NCI-H524 treated with DMSO at 0.1 percent for 48 hours (cell line): Measurements from ENCODE around the gene NUP85.
"Not testable (repeated sequence)": the region's sequence is repeated elsewhere in the genome, so short reads cannot be mapped to it uniquely, and the experiment has no call there.

Experiments used
- DNase-seq: peaks from one replicate; lab custom pipeline; 2025; lab: John Stamatoyannopoulos, UW

NUP85 gene

DNA sequence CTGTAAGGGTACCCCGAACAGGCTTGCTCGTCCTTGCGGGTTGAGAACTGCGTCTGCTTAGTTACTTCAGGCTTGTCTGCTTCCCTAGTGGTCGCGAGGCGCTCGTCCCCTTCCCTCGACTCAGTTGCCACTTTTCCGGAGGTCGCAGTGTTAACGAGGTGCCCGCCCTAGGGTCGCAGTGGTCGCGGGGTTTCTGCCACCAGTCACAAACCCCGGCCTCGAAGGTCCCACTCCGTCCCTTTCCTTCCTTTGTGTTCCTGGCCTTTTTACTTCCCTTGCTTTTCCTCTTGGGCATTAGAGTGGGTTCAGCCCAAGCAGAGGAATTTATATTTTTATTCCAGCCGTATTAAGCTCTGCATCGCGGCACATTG, 299 bp downstream of the NUP85 start:
- DNase-seq: no peak

DNA sequence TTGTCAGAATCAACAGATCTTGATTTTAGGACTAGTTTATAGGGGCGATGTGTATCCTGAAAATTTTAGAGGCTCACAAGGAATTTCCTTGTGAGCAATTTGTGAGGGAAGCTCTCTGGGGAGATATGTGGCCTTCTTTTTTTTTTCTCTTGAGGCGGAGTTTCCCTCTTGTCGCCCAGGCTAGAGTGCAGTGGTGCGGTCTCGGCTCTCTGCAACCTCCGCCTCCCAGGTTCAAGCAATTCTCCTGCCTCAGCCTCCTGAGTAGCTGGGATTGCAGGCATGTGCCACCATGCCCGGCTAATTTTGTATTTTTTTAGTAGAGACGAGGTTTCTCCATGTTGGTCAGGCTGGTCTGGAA, 1.6 kb downstream of the NUP85 start:
- DNase-seq: not testable (repeated sequence)

- DNase-seq: no peak
Measured at GRCh38 chr17:75207760-75208159, 2.3 kb downstream of the NUP85 start.

DNA sequence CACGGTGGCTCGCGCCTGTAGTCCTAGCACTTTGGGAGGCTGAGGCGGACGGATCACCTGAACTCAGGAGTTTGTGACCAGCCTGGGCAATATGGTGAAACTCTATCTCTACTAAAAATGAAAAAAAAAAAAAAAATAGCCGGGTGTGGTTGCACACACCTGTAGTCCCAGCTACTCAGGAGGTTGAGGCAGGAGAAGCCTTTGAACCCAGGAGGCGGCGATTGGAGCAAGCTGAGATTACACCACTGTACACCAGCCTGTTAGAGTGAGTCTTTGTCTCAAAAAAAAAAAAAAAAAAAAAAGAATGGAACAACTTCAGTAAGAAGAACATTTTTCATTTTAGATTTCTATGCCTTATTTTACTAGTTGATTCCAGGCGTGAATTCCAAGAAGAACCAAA, 2.7 kb downstream of the NUP85 start:
- no peak for DNase-seq

GRCh38 chr17:75209061-75209460, 3.6 kb downstream of the NUP85 start:
- DNase-seq: no peak

DNA sequence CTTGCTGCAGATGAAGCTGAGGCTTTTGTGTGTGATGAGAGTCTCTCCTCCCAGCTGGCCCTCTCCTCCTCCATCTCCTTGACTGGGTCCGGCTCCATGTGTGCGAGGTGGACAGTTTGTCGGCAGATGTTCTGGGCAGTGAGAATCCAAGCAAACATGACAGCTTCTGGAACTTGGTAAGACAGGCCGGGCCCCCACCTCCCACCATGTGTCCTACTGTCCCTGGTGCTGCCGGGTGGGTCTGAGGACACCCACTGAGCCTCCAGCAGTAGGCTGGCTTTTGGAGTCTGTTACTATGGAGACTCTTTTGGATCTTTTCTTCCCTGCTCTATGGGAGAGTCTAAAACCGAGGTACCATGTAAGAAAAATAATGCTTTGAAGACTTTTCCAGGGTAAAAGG, 12.7 kb downstream of the NUP85 start:
- no peak for DNase-seq

GRCh38 chr17:75219815-75220214, 14.3 kb downstream of the NUP85 start:
- DNase-seq: no peak

DNA sequence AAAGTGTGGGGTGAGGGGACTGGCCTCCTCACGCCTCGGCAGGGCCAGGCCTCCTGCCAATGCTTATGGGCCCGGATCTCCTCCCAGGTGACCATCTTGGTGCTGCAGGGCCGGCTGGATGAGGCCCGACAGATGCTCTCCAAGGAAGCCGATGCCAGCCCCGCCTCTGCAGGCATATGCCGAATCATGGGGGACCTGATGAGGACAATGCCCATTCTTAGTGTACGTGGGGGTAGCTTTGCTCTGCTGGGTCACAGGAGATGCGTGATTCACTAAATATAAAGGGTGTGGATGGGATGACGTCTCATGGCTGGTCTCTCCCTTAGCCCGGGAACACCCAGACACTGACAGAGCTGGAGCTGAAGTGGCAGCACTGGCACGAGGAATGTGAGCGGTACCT, 19.5 kb downstream of the NUP85 start:
- DNase-seq: no peak

DNA sequence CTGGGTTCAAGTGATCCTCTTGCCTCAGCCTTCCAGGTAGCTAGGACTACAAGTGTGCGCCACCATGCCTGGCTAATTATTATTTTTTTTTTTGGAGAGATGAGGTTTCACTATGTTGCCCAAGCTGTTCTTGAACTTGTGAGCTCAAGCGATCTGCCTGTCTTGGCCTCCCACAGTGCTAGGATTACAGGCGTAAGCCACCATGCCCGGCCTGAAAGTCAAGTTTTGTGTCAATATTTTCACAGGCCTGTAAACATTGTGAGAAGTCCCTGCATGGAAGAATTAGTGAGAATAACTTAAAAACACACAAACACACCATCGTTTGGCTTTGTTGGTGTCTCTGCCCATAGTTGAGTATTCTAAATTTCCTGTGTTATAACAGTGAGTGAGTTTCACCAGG, 22.2 kb downstream of the NUP85 start:
- no peak for DNase-seq

GRCh38 chr17:75228305-75228704, 22.8 kb downstream of the NUP85 start:
- DNase-seq: no peak

DNA sequence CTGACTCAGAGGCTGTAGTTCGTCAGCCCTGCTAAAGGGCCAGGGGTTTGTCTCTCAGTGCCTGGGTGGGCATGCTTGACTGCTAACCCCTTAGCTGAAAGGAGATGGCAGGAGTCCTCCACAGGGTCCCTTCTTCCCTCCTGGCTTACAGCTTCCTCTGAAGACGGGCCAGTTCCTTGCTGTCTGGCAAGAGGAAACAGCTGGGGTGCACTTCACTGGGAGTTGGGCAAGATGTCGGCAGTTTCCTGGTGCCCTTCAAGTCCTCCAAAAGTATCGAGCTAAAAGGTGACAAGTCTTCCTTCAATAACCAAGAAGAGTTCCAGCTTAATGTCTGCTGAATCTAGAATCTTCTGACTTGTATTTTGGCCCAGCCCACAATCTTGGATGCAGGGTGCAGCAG, 23.4 kb downstream of the NUP85 start:
- no peak for DNase-seq

DNA sequence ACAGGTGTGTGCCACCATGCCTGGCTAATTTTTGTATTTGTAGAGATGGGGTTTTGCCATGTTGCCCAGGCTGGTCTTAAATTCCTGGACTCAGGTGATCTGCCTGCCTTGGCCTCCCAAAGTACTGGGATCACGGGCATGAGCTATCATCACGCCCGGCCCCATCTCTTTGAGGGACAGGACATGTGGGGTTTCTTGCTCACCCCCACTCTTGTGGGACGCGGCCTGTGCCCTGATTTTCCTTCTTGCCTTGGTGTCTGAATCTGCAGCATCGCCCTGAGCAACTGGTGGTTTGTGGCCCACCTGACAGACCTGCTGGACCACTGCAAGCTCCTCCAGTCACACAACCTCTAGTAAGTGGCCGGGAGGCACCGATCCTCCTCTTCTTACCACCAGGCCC, 25.6 kb downstream of the NUP85 start:
- DNase-seq: no peak

DNA sequence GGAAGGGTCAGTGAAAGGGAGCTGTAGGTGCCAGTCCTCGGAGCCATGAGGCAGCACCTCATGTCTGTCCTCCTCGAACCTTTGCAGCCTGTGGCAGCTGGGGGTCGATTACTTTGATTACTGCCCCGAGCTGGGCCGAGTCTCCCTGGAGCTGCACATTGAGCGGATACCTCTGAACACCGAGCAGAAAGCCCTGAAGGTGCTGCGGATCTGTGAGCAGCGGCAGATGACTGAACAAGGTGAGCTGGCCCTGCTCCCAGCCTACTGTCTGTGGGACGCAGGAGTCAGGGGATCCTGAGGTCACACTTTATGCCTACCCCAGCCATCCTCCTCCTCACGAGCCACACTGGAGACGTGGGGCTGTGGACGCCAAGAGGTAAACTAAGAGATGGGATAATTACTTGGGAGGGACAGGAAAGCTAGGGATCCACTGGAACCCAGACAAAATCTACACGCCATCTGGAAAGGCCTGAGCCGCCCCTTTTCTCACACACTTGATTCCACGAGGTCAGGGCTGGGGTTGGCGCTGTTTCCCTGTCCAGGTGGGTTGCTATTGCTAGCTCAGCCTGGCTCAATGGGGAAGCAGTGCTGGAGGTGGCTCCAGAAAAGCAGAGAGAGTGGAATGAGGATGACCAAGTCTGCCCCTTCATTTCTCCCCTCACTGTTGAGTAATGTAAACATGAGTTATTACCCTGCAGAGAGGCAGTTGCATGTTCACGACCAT, 26.4 kb downstream of the NUP85 start:
- no peak for DNase-seq

DNA sequence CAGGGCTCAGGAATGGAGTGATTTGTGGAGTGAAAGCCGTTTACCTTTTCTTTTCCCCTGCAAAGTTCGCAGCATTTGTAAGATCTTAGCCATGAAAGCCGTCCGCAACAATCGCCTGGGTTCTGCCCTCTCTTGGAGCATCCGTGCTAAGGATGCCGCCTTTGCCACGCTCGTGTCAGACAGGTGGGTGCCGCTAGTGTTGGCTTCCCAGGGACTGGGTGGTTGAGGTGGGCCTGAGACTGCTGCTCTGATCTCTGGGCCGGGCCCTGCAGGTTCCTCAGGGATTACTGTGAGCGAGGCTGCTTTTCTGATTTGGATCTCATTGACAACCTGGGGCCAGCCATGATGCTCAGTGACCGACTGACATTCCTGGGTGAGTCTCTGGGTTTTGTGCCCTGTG, 27.3 kb downstream of the NUP85 start:
- DNase-seq: no peak

DNA sequence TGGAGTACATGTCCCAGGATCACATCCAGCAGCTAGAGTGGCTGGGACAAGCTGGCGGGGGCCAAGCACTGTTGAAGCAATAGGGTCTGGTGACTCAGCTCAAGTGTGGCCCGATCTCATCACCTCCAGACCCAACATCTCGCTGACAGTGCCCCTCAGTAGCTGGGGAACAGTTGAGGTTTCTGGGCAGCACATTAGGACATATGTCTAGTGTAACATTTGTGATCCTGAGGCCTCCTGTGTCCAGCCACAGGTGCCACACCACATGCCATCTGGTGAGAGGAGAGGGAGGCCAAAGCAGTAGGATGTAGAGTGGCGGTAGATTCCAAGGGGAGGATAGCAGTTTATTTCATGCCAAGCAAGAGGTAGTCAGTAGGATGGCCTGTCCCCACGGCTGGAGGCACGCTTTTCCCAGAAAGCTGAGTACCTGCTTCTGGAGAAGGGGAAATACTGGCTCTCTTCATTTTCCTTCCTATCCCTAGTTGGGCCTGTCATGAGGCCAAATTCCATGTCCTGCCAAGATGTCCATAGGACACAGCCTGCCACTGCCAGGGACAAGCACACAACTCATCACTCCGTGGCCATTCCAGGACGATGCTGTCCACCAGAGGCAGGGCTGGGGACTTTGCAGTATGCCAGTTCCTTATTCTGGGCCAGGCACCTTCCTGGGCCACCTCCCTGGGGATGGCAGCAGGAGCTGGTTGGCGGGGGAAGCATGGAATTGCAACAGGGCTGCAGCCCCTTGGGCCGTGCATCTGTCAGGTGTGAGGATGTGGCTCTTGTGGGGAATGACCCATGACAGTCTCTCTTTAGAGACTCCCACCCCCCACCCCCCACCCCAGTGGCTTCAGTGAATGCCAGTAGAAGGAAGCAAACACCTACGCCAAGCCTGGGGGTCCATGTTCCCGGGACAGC, 31.9 kb downstream of the NUP85 start:
- DNase-seq: no peak

- no peak for DNase-seq
Measured at GRCh38 chr17:75238020-75238580, 32.6 kb downstream of the NUP85 start.

DNA sequence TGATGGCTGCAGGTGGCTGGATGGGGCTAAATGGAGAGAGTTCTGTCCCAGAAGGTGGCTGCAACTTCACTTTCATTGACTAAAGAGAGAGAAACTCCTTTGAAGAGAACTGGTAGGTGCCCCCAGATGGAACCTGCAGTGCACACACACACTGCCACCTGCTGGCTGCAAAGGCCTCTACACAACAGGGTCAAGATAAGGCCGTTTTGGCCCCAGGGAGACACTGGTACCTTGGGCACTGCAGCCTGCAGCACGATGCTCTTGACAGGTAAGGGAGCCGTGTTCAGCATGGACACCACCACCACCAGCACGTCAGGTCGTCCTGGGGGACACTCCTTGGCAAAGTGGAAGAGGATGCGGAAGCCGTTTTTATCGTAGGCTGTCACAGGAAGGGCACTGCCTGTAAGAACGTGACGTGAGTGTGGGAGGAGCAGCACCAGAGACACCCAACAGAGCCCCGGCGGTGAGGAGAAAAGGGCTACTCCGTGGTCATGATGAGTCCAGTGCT, 33.3 kb downstream of the NUP85 start:
- peak; percentile 24 for DNase-seq

- no peak for DNase-seq
Measured at GRCh38 chr17:75239214-75239613, 33.7 kb downstream of the NUP85 start.

- no peak for DNase-seq
Measured at GRCh38 chr17:75239778-75240393, 34.4 kb downstream of the NUP85 start.

GRCh38 chr17:75240394-75241142, 35.1 kb downstream of the NUP85 start:
- no peak for DNase-seq

DNA sequence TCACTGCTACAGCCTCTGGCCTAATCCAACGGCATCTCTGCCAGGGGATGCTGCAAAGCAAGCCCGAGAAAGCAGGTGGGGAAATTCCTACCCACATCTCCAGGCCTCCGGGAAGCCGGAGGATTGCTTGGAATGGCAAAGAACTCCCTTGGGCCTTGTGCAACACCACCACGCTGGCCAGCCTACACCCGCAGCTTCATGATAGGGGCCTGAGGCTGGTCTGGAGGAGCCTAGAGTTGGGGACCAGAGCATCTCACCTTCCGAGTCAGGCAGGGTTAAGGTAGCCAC, 35.6 kb downstream of the NUP85 start:
- DNase-seq: no peak

DNA sequence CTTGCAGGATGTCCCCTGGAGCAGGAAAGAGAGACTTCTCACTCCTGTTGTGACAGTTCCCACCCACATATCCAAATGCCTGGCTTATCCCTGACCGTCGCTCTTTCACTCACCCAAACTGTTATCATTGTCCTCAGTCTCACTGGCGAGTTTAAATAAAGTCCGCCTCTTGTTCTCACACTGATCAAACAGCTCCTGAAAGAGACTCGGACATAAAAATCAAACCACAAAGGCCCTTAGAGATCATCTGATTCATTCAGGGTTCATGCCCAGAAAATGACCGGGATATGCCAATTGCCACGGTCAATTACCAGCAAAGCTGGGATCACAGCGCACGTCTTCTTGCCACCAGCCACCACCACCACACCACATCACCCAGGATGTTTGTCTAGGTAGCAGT, 36.0 kb downstream of the NUP85 start:
- no peak for DNase-seq
